ENCODE results near the gene C11orf91.

GRCh38 chr11:33703234-33703633, 2.6 kb upstream of the C11orf91 start:
- TF ChIP-seq REST (IDR thresholded peaks at IDR 0.05; ENCODE audit: low read depth): no peak
- no peak for TF ChIP-seq MAX (IDR thresholded peaks at IDR 0.05)
- no peak for TF ChIP-seq YY1 (IDR thresholded peaks at IDR 0.05; ENCODE audit: low read depth)

All from Ishikawa (cell line).